ENCODE measurements around the gene SEC31A.
"Not testable (repeated sequence)": the region's sequence is repeated elsewhere in the genome, so short reads cannot be mapped to it uniquely, and the experiment has no call there.

The SEC31A gene

GRCh38 chr4:82833696-82834313 lies 57.1 kb downstream of the SEC31A start:
- DNase-seq = no peak

GRCh38 chr4:82833060-82833459 lies 57.9 kb downstream of the SEC31A start:
- not testable (repeated sequence) for DNase-seq

- no peak for DNase-seq
Measured at GRCh38 chr4:82825425-82825824, 65.5 kb downstream of the SEC31A start.

- DNase-seq = no peak
Measured at GRCh38 chr4:82823062-82823461, 67.9 kb downstream of the SEC31A start.

GRCh38 chr4:82820689-82821088 lies 70.3 kb downstream of the SEC31A start:
- no peak for DNase-seq

GRCh38 chr4:82818664-82819662 lies 72.0 kb downstream of the SEC31A start:
- DNase-seq = no peak

GRCh38 chr4:82816874-82817273 lies 74.1 kb downstream of the SEC31A start:
- DNase-seq = not testable (repeated sequence)

- no peak for DNase-seq
Measured at GRCh38 chr4:82814034-82814433, 76.9 kb downstream of the SEC31A start.

- DNase-seq = no peak
Measured at GRCh38 chr4:82811838-82812341, 79.1 kb downstream of the SEC31A start.

GRCh38 chr4:82811392-82811791 lies 79.6 kb downstream of the SEC31A start:
- DNase-seq = no peak

- no peak for DNase-seq
Measured at GRCh38 chr4:82810176-82810575, 80.8 kb downstream of the SEC31A start.

GRCh38 chr4:82809619-82810018 lies 81.3 kb downstream of the SEC31A start:
- DNase-seq = no peak

- DNase-seq = no peak
Measured at GRCh38 chr4:82803746-82804145, 87.2 kb downstream of the SEC31A start.

GRCh38 chr4:82802911-82803310 lies 88.0 kb downstream of the SEC31A start:
- DNase-seq = no peak

- DNase-seq = no peak
Measured at GRCh38 chr4:82801910-82802521, 88.9 kb downstream of the SEC31A start.

- DNase-seq = no peak
Measured at GRCh38 chr4:82799006-82799881, 91.7 kb downstream of the SEC31A start.

GRCh38 chr4:82798168-82799005 lies 92.6 kb downstream of the SEC31A start, which contains the start of gene SCD5:
TSS of gene SCD5 (minus strand) at chr4:82798796. CDS start at chr4:82798537, 259 bp downstream.
- DNase-seq = no peak

GRCh38 chr4:82797405-82798111 lies 93.4 kb downstream of the SEC31A start:
- DNase-seq = no peak

GRCh38 chr4:82797040-82797404 lies 93.9 kb downstream of the SEC31A start:
- DNase-seq = no peak

- no peak for DNase-seq
Measured at GRCh38 chr4:82792912-82793649, 97.9 kb downstream of the SEC31A start.
